ENCODE data around the gene HS3ST3A1.

HS3ST3A1 gene

GRCh38 chr17:13598353-13599167 is 3.2 kb downstream of the HS3ST3A1 start:
- Histone ChIP-seq H3K36me3 (ENCODE audit: insufficient read depth, low read length) (no peaks in the 10 kb centered on the region), H3K4me3 (ENCODE audit: low read depth, low read length, poor library complexity, severe bottlenecking) (no peak overlapping the region), H4K20me1 (ENCODE audit: insufficient read depth, low read length) (no peaks in the 10 kb centered on the region), H3K79me2 (ENCODE audit: insufficient read depth, low read length) (no peaks in the 10 kb centered on the region), H3F3A (ENCODE audit: insufficient read depth, low read length) (no peaks in the 10 kb centered on the region), H3K27ac (ENCODE audit: low read depth, low read length, poor library complexity, severe bottlenecking) (no peak overlapping the region), H3K4me1 (ENCODE audit: insufficient read depth, low read length, severe bottlenecking) (no peaks in the 10 kb centered on the region), H3K9me2 (ENCODE audit: low read depth, low read length) (no peaks in the 10 kb centered on the region), H3K9me3 (ENCODE audit: low read length) (no peaks in the 10 kb centered on the region), H3K27me3 (ENCODE audit: insufficient read depth, low read length) (no peaks in the 10 kb centered on the region), H3K9ac (ENCODE audit: low read length) (no peak overlapping the region), H3K4me2 (ENCODE audit: low read length) (no peak overlapping the region), H2AFZ (ENCODE audit: low read length) (no peak overlapping the region)
- TF ChIP-seq EZH2 (IDR thresholded peaks at IDR 0.05; ENCODE audit: borderline replicate concordance, low read length) = no peak

- H3K4me1 ChIP-seq (ENCODE audit: insufficient read depth, low read length, severe bottlenecking) = no peaks in the 10 kb centered on the region
- no peak overlapping the region for H3K27ac ChIP-seq (ENCODE audit: low read depth, low read length, poor library complexity, severe bottlenecking)
- H4K20me1 ChIP-seq (ENCODE audit: insufficient read depth, low read length) = no peaks in the 10 kb centered on the region
- no peak overlapping the region for H3K4me3 ChIP-seq (ENCODE audit: low read depth, low read length, poor library complexity, severe bottlenecking)
- no peak for TF ChIP-seq EZH2 (IDR thresholded peaks at IDR 0.05; ENCODE audit: borderline replicate concordance, low read length)
- TF ChIP-seq CTCF (IDR thresholded peaks at IDR 0.05; ENCODE audit: low read length) = peak; percentile 63
- no peaks in the 10 kb centered on the region for H3K79me2 ChIP-seq (ENCODE audit: insufficient read depth, low read length)
- H3K9ac ChIP-seq (ENCODE audit: low read length) = no peak overlapping the region
- H3K36me3 ChIP-seq (ENCODE audit: insufficient read depth, low read length) = no peaks in the 10 kb centered on the region
- H3F3A ChIP-seq (ENCODE audit: insufficient read depth, low read length) = no peaks in the 10 kb centered on the region
- H3K4me2 ChIP-seq (ENCODE audit: low read length) = no peak overlapping the region
- H3K9me2 ChIP-seq (ENCODE audit: low read depth, low read length) = no peaks in the 10 kb centered on the region
- H3K9me3 ChIP-seq (ENCODE audit: low read length) = no peaks in the 10 kb centered on the region
- no peaks in the 10 kb centered on the region for H3K27me3 ChIP-seq (ENCODE audit: insufficient read depth, low read length)
- no peak overlapping the region for H2AFZ ChIP-seq (ENCODE audit: low read length)
These were observed 3.9 kb downstream of the HS3ST3A1 start for GRCh38 chr17:13597723-13598347.

GRCh38 chr17:13596241-13596923 is 5.3 kb downstream of the HS3ST3A1 start:
- no peaks in the 10 kb centered on the region for H3F3A ChIP-seq (ENCODE audit: insufficient read depth, low read length)
- no peak overlapping the region for H3K9ac ChIP-seq (ENCODE audit: low read length)
- no peak overlapping the region for H3K4me2 ChIP-seq (ENCODE audit: low read length)
- H3K9me3 ChIP-seq (ENCODE audit: low read length) = no peaks in the 10 kb centered on the region
- H4K20me1 ChIP-seq (ENCODE audit: insufficient read depth, low read length) = no peaks in the 10 kb centered on the region
- H3K4me1 ChIP-seq (ENCODE audit: insufficient read depth, low read length, severe bottlenecking) = no peaks in the 10 kb centered on the region
- no peaks in the 10 kb centered on the region for H3K79me2 ChIP-seq (ENCODE audit: insufficient read depth, low read length)
- TF ChIP-seq CTCF (IDR thresholded peaks at IDR 0.05; ENCODE audit: low read length) = no peak
- TF ChIP-seq EZH2 (IDR thresholded peaks at IDR 0.05; ENCODE audit: borderline replicate concordance, low read length) = no peak
- H3K27ac ChIP-seq (ENCODE audit: low read depth, low read length, poor library complexity, severe bottlenecking) = no peak overlapping the region
- no peaks in the 10 kb centered on the region for H3K27me3 ChIP-seq (ENCODE audit: insufficient read depth, low read length)
- H3K9me2 ChIP-seq (ENCODE audit: low read depth, low read length) = no peaks in the 10 kb centered on the region
- no peak overlapping the region for H3K4me3 ChIP-seq (ENCODE audit: low read depth, low read length, poor library complexity, severe bottlenecking)
- H2AFZ ChIP-seq (ENCODE audit: low read length) = no peak overlapping the region
- H3K36me3 ChIP-seq (ENCODE audit: insufficient read depth, low read length) = no peaks in the 10 kb centered on the region
